GM10266 (cell line): ENCODE measurements around the gene PADI1.

Experiments
- DNase-seq: peaks from one replicate; pipeline ENCODE4 v3.0.0; 2012; ENCODE audit errors: extremely low spot score
- CTCF ChIP-seq: IDR thresholded peaks from 2 replicates; pipeline ENCODE4 v1.5.1; 2012; ENCODE audit warnings: mild to moderate bottlenecking, low read depth; ENCODE audit not compliant: control insufficient read depth, insufficient read depth; ENCODE audit errors: missing control alignments

The PADI1 gene

GRCh38 chr1:17273096-17273495, 68.2 kb downstream of the PADI1 start:
- TF ChIP-seq CTCF = no peak
- no peak for DNase-seq

- peak; percentile 67 for DNase-seq
- peak; percentile 73 for TF ChIP-seq CTCF
These were observed 69.5 kb downstream of the PADI1 start for GRCh38 chr1:17274186-17275170.

GRCh38 chr1:17276568-17276967, 71.6 kb downstream of the PADI1 start:
- no peak for TF ChIP-seq CTCF
- no peak for DNase-seq

- no peak for DNase-seq
- no peak for TF ChIP-seq CTCF
These were observed 72.7 kb downstream of the PADI1 start for GRCh38 chr1:17277511-17278159.

GRCh38 chr1:17278996-17279830, 74.3 kb downstream of the PADI1 start:
- no peak for TF ChIP-seq CTCF
- no peak for DNase-seq

GRCh38 chr1:17280436-17280835, 75.5 kb downstream of the PADI1 start:
- DNase-seq = no peak
- no peak for TF ChIP-seq CTCF
